ENCODE measurements around the gene TRAK1.

The TRAK1 gene

DNA sequence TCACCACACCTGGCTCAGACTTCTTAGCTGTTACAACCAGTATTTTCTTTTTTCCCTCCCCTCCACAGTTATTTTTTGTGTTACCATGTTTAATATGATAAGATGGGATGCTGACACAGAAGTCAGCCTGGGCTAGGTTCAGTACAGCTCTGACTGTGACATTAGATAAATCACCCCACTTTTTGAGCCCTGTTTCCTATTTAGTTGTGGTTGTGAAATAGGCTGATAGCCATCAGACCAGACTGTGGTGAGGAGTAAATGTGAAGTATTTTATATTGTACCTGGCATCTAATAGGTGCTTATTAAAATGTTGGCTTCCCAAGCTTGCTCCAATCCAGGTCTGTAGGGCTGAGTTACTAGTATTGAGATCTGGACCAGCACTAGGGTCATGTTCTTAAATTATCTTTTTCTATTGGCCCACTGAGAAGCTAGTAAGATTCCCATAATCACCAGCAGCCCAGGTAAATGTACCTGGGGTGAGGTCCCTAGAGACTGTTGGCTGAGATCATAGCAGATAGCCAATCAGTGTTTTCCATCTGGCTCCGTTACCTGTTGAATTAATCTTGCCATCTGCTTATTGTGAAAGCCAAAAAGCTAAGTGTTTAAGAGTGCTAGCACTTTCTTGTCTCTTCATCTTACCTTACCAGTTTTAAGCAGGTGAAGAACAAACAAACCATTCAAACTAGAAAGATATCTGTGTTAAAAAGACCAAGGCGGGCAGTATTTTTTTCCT, 113.9 kb downstream of the TRAK1 start:
- no peak for DNase-seq
- TF ChIP-seq POLR2A (IDR thresholded peaks at IDR 0.05; ENCODE audit: low read length) (no peak), GATA1 (IDR thresholded peaks at IDR 0.05; ENCODE audit: low read depth, low read length) (no peak)

DNA sequence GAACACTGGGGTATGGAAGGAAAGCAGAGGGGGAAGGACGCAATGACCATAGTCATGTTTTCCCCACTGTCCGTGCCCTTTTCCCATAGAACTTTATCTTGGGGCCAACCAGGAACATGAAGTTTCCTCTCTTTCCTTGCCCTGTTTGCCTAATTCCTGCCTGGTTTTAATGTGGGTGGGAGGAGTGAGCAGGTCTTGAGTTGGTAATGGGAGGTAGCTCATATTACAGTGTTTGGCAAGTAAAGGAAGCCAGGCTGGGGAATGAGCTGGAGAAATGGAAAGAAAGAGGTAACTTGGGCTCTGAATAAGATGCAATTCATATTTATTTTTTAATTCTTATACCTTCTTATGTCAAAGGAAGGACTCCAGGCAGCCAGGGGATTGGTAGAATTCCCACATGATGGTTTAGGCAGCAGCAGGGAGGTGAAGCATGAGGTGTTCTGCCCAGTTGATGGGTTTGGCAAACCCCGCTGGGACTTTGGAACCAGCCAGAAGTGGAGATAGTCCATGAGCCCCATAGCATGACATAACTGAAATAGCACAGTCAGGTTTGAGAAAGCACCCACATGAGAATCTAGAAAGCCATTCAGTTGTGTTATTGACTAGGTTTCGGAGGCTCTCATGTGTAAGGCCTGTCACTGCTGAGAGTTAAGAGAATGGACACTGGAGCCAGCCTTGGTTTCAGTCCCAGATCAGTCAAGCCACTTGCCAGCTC, 114.8 kb downstream of the TRAK1 start:
- TF ChIP-seq POLR2A (IDR thresholded peaks at IDR 0.05; ENCODE audit: low read length) (no peak), GATA1 (IDR thresholded peaks at IDR 0.05; ENCODE audit: low read depth, low read length) (no peak)

DNA sequence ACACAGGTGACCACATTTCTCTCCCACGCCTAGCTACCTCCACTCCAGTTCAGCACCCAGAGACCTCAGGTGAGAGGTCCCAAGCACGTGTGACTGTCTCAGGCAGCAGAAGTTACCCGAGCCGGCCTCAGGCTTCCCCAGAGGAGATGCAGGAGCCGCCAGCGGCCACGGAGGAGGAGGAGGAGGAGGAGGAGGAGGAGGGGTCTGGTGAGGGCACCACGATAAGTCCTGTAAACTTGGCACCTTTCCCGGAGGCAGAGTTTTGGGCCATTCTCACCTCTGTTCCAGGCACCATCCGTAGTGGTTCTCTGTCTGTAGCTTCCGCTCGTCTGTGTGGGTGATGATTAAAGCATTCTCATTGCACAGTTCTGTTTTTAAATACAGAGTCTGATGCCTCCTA, 118.8 kb downstream of the TRAK1 start:
- DNase-seq = no peak

More for the DNA sequence above, 114.8 kb downstream of the TRAK1 start:
- DNase-seq = no peak

DNA sequence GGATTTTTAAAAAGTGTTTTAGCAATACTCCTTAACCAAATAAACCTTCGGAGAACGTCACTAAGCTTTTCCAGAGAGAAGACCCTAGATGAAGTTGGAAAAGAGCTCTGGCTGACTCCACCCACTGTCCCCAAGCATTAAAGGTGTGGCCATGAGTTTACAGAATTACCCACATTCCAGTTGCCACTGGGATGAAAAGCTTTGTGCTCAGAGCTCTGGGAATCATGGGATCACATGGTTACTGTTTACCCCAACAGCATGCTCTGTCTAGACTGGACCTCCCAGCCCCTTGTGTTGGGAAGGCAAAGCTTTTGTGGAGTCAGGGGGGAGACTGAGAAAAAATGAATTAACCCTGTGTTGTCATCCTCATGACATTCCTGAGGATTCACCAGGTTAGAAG, 119.6 kb downstream of the TRAK1 start:
- TF ChIP-seq POLR2A (IDR thresholded peaks at IDR 0.05; ENCODE audit: low read length) (no peak), GATA1 (IDR thresholded peaks at IDR 0.05; ENCODE audit: low read depth, low read length) (no peak)
- DNase-seq = no peak

More for the DNA sequence above, 118.8 kb downstream of the TRAK1 start:
- TF ChIP-seq POLR2A (IDR thresholded peaks at IDR 0.05; ENCODE audit: low read length) = no peak
- no peak for TF ChIP-seq GATA1 (IDR thresholded peaks at IDR 0.05; ENCODE audit: low read depth, low read length)

DNA sequence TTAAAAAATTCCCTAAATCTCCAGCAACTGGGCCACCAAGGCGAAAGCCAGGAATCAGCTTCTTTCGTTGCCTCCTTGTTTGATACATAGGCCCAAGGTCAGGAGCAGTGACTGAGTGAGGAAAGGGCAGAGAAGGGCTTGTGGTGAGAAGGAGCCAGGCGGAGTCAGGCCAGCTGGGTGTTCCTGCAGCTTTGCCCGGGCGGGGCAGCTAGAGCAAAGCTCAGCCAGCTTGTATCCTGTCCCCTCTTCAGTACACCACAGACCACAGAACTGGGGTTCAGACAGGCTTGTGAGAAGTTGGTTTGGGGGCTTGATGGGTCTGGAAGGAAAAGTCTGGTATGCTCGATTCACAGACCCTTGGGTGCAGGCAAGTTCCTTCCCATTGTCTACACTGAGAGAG, 122.3 kb downstream of the TRAK1 start:
- TF ChIP-seq GATA1 (IDR thresholded peaks at IDR 0.05; ENCODE audit: low read depth, low read length) (no peak), POLR2A (IDR thresholded peaks at IDR 0.05; ENCODE audit: low read length) (no peak)
- no peak for DNase-seq

DNA sequence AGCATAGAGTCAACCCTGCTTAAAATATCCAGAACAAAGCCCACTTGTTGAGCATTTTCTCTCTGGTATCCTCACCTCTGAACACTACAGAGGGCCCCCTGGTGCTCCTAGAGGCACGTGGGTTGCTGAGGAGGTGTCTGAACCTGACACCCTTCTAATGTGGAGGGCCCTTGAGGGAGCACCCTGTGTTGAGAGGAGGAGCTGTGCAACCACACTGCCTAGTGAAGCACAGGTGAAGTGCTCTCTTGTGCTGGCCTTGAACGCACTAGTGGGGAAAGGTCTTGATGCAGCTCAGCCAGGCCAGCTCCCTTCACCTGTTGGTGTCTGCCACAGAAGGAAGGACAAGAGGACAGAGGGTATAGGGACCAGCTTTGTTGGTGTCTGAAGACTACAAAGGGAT, 122.9 kb downstream of the TRAK1 start:
- TF ChIP-seq GATA1 (IDR thresholded peaks at IDR 0.05; ENCODE audit: low read depth, low read length) = no peak
- TF ChIP-seq POLR2A (IDR thresholded peaks at IDR 0.05; ENCODE audit: low read length) = no peak
- no peak for DNase-seq

DNA sequence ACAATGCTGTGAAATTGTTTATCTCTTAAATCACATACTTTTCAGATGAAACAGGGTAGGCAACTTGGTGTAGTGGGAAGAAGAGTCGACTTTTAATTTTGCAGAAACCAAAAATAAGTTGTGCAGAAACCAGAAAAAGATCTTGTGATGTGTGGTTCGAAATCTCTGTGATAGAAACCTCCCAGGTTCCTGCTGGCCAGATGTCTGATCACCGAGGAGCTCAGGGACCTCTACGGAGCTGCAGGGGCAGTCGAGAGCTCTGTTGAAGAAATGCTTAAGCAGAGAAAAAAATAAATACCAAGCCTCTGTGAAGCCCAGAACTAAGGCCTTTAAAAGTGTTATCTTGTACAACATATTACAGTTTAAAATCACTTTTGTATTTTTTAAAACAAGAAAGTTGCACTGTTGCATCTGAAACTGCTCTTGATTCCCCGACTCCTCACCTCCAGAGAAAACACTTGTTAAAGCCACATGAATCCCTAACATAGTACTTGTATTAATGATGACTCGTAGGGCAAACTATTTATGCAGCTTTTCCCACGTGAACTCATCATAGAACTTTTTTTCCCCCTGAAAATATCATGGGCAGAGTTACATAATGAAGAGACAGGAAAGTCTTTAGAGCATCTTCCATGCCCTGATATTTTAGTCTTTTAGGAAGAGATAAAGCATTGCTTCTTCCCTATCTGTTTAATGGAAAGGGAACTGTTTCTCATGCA, 123.6 kb downstream of the TRAK1 start:
- TF ChIP-seq GATA1 (IDR thresholded peaks at IDR 0.05; ENCODE audit: low read depth, low read length) = no peak
- DNase-seq = no peak

DNA sequence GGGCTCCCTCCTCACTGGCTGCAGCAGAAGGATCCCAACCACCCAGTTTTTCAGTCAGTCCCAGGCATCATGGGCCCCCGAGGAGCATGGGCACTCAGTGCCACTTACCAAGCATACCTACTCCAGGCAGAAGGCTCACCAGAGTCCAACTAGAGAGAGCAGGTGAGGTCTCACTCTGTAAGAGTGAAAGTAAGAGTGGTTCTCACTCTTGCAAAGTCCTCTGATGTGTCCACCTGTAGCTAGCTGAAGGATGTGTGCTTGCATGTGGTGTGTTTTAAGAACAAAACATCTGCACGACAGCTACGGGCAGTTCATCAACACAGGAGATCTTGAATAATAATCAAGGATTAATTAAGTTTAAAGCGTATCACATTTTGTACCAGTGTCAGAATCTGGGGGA, 125.1 kb downstream of the TRAK1 start:
- TF ChIP-seq GATA1 (IDR thresholded peaks at IDR 0.05; ENCODE audit: low read depth, low read length) (no peak), POLR2A (IDR thresholded peaks at IDR 0.05; ENCODE audit: low read length) (no peak)
- no peak for DNase-seq

DNA sequence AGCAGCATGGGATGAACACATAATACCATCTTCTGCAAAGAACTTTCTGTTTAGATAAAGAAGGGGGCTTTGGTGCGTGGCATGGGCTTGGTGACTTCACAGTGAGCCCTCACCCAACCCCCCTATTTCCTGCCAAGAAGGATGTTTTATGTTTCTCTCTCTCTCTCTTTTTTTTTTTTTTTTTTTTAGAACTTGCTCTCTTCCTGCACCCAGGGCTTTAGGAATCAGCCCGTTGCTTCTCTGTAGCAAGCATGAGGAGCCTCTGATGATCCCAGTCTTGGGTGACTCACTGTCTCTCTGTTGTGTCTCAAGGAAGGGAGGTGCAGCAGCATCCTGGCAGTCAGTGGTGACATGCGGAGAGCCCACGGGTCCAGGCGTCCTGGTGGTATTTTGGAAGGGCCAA, 125.8 kb downstream of the TRAK1 start:
- TF ChIP-seq GATA1 (IDR thresholded peaks at IDR 0.05; ENCODE audit: low read depth, low read length) (no peak), POLR2A (IDR thresholded peaks at IDR 0.05; ENCODE audit: low read length) (no peak)
- no peak for DNase-seq

DNA sequence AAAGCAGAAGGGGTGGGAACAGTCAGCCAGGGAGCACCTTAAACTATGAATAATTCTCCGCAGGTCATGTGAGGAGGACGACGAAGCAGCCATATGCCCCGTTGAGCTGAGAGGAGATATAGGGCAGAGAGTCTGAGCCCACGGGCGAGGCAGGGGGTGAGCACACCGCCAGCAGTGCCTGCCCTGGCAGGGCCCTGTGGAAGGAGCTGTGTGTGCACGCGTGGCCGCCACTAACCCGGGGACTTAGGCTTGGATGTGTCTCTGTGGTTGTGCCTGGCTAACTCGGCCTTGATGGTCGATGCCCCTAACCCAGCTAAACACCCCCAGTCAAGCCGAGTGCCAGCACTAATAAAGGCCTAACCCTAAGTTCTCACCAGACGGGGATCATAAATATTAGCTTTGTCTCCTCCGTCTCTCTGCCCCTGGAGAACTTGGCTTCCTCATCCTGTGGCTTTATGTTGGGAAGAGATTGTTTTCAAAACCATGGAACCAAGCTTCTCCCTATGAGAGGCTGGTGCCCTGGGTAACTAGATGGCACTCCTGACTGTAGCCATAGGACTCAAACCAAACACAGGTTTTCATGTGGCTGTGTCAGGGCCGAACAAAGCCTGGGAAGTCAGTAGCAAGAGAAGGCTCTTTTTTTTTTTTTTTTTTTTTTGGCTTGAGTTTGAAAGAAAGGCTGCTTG, 129.4 kb downstream of the TRAK1 start:
- TF ChIP-seq GATA1 (IDR thresholded peaks at IDR 0.05; ENCODE audit: low read depth, low read length) = no peak
- TF ChIP-seq POLR2A (IDR thresholded peaks at IDR 0.05; ENCODE audit: low read length) = no peak
- DNase-seq = no peak

DNA sequence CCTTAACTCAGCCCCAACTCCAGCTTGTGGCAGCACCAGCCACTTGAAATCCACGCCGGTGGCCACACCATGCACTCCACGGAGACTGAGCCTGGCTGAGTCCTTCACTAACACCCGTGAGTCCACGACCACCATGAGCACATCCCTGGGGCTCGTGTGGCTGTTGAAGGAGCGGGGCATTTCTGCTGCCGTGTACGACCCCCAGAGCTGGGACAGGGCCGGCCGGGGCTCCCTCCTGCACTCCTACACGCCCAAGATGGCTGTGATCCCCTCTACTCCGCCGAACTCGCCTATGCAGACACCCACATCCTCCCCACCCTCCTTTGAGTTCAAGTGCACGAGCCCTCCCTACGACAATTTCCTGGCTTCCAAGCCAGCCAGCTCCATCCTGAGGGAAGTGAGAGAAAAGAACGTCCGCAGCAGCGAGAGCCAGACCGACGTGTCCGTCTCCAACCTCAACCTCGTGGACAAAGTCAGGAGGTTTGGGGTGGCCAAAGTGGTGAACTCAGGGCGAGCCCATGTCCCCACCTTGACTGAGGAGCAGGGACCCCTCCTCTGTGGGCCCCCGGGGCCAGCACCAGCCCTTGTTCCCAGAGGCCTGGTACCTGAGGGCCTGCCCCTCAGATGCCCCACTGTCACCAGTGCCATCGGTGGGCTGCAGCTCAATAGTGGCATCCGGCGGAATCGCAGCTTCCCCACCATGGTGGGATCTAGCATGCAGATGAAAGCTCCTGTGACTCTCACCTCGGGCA, 132.0 kb downstream of the TRAK1 start:
- no peak for DNase-seq
- TF ChIP-seq GATA1 (IDR thresholded peaks at IDR 0.05; ENCODE audit: low read depth, low read length) (no peak), POLR2A (IDR thresholded peaks at IDR 0.05; ENCODE audit: low read length) (no peak)

DNA sequence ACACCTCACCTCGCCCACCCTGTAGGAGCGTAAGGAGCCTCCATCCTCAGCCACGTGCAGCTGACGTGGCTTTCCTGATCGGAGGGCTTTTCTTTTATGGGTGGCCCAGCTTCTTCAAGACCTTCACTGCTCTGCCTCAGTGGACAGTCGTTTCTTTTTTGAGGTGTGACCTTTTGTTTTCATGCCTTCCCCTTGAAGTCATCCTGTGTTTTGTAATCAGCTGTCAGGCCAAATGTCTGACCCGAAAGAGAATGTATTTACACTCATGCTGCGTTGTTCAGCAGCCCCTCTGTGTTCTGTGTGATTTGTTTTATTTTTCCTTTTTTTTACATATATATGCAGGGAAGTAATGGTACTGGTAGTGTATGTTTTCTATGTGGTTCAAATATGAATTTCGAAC, 133.0 kb downstream of the TRAK1 start:
- TF ChIP-seq GATA1 (IDR thresholded peaks at IDR 0.05; ENCODE audit: low read depth, low read length) (no peak), POLR2A (IDR thresholded peaks at IDR 0.05; ENCODE audit: low read length) (no peak)
- no peak for DNase-seq

DNA sequence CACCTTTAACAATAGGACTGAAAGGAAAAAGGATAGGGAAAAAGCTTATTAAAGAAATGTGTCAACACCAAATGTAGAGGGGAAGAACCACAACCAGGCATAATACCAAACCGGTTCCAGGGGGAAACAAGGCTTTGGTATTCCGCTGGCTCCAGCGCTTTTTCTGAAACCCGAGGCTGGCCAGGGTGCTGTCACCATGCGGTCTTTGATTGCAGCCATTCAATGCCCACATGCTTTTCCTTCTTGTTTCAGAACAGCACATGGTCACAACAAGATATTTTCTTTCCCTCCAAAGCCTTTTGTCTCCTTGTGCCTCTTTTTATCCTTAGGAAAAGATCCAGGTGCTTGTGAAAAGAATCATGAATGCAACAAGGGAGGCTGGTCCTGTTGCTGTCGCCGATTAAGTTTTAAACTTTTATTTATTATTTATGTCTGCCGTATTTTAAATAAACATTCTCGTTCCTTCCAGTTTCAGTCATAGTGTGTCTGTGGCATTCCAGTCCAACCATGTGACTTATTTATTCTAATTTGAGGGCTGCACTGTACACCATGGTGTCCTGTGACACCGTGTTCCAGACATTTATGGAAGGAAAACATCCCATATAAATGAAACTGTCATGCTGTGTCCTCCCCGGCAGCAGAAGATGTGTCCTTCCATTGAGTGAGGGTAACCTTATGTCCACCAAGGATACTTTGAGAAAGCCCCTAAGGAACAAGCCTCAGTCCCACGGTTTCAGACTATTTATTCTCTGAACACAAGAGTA, 133.7 kb downstream of the TRAK1 start:
- TF ChIP-seq GATA1 (IDR thresholded peaks at IDR 0.05; ENCODE audit: low read depth, low read length) (no peak), POLR2A (IDR thresholded peaks at IDR 0.05; ENCODE audit: low read length) (no peak)
- DNase-seq = no peak
